Ascending aorta (tissue), 2 donors: ENCODE measurements around the gene RSRP1. TPM values are rescaled to one million over a fixed set of nuclear protein-coding genes. Genes with fewer than 3 reads are reported as not detected.
"Not testable (repeated sequence)": the region's sequence is repeated elsewhere in the genome, so short reads cannot be mapped to it uniquely, and the experiment has no call there.

ENCODE experiments used
- DNase-seq, 2 donors: peaks; one replicate each; pipeline ENCODE4 v3.0.0-alpha.2; 2019; ENCODE audit warnings: low spot score in 2 of 2
- H3K27ac ChIP-seq, 2 donors: fragments of 200-600 bp; sonication (generic); one replicate each; pipeline ENCODE4 v1.5.1; 2016 to 2017; ENCODE audit warnings: mild to moderate bottlenecking in 1 of 2
- H3K27me3 ChIP-seq: fragments of 200-600 bp; sonication (generic); one replicate; pipeline ENCODE4 v1.5.1; 2017
- H3K36me3 ChIP-seq, 2 donors: fragments of 200-600 bp; sonication (generic); one replicate each; pipeline ENCODE4 v1.5.1; 2016
- H3K4me1 ChIP-seq, 2 donors: fragments of 200-600 bp; sonication (generic); one replicate each; pipeline ENCODE4 v1.5.1; 2016 to 2017; ENCODE audit warnings: mild to moderate bottlenecking in 1 of 2
- H3K4me3 ChIP-seq, 2 donors: fragments of 200-600 bp; sonication (generic); one replicate each; pipeline ENCODE4 v1.5.1; 2016 to 2017; ENCODE audit warnings: mild to moderate bottlenecking in 1 of 2
- H3K9me3 ChIP-seq, 2 donors: fragments of 200-600 bp; sonication (generic); one replicate each; pipeline ENCODE4 v1.5.1; 2016
- intact Hi-C: fragments of 100-400 bp; cut with DNase I; formaldehyde crosslinking; loops from one replicate; pipeline ENCODE4 v1.15.1; 2023
- total RNA-seq: library from RNA; depleted of rRNA; stranded (reverse); fragments of >200 nt; gene quantifications from one replicate; pipeline ENCODE4 v1.1.0, GENCODE V29; 2016
- TF ChIP-seq, protein P1 (sequence below), 3 experiments: fragments of 200-600 bp in 2 of 3; fragments of 450-650 bp in 1 of 3; sonication (generic) in 2 of 3; IDR thresholded peaks; one replicate each; pipeline ENCODE4 v1.5.1; 2016 to 2019; ENCODE audit warnings: antibody characterized with exemption in 3 of 3, mild to moderate bottlenecking in 1 of 3, moderate library complexity in 1 of 3

The RSRP1 gene, protein sequence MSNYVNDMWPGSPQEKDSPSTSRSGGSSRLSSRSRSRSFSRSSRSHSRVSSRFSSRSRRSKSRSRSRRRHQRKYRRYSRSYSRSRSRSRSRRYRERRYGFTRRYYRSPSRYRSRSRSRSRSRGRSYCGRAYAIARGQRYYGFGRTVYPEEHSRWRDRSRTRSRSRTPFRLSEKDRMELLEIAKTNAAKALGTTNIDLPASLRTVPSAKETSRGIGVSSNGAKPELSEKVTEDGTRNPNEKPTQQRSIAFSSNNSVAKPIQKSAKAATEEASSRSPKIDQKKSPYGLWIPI
- 126 TPM for total RNA-seq

DNA sequence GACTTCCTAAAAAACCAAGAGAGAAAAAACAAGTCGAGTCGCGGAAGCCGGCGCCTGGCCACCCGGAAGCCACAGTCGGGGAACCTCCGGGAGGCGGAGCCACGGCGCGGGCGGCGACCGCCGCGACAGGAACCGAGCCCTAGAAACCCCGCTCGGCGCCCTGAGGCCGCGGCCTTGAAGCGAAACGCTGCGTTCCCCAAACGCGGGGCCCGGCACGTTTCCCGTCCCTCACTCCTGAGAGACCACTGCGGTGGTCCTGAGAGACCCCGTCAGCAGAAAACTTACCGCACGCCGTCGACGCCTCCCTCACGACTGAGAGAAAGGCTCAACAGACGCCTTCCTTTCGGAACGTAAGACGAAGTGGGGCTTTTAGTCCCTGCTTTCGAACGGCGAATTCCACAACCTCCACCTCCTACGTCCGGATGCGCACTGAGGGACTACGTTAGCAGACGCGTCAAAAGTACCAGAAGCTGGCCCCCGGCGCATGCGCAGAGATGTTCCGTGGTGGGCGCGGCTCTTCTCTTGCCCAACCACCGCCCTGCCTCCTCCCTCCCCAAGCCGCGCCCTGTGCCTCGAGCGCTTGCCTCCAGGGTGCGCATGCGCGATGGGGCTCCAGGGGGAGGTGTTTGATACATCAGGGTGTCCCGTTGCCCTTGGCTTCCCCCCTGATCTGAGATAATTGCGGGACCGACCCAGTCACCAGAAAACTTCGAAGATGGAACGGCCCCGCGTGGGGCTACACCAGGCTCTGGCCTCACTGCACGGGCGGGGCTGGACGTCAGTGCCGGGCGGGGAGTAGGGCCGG, at the start of gene RSRP1:
RSRP1 (minus strand) TSS at position 431 of the 805 bp plus-strand sequence. CDS start 491 bp downstream, outside the sequence.
- intact Hi-C loops: loop anchor here (1.0 to 10.0 kb wide), 7 partner anchors 8 to 495 kb away; partner anchors contain the start of genes LDLRAP1, MACO1, SYF2 and TMEM50A
- Histone ChIP-seq H3K27me3 (no peaks in the 10 kb centered on the region), H3K36me3 (peaks cover 28 to 29% of the 10 kb centered on the region in 2 donors), H3K4me3 (peak within 1 kb of the TSS; percentile 69 to 99), H3K4me1 (peaks cover 10 to 22% of the 10 kb centered on the region in 2 donors), H3K9me3 (no peaks in the 10 kb centered on the region), H3K27ac (peak within 1 kb of the TSS; percentile 96 to 100)
- DNase-seq: peak; percentile 97 to 100
- TF ChIP-seq, protein P1, sequence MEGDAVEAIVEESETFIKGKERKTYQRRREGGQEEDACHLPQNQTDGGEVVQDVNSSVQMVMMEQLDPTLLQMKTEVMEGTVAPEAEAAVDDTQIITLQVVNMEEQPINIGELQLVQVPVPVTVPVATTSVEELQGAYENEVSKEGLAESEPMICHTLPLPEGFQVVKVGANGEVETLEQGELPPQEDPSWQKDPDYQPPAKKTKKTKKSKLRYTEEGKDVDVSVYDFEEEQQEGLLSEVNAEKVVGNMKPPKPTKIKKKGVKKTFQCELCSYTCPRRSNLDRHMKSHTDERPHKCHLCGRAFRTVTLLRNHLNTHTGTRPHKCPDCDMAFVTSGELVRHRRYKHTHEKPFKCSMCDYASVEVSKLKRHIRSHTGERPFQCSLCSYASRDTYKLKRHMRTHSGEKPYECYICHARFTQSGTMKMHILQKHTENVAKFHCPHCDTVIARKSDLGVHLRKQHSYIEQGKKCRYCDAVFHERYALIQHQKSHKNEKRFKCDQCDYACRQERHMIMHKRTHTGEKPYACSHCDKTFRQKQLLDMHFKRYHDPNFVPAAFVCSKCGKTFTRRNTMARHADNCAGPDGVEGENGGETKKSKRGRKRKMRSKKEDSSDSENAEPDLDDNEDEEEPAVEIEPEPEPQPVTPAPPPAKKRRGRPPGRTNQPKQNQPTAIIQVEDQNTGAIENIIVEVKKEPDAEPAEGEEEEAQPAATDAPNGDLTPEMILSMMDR (IDR thresholded peaks at IDR 0.05): peak in 1 of 3 experiments; percentile 26

DNA sequence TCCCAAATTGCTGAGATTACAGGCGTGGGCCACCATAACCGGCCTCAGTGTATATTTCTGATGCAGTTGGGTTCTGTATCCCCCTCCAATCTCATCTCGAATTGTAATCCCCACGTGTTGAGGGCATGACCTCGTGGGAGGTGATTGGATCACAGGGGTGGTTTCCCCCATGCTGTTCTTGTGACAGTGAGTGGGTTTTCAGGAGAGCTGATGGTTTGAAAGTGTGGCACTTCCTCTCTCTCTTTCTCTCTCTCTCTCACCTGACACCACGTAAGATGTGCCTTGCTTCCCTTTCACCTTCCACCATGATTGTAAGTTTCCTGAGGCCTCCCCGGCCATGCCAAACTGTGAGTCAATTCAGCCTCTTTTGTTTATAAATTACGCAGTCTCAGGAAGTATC, 49.2 kb upstream of the RSRP1 start:
- H3K27me3 ChIP-seq, H3K27ac ChIP-seq, H3K9me3 ChIP-seq, H3K4me3 ChIP-seq, DNase-seq, H3K36me3 ChIP-seq, intact Hi-C loops, H3K4me1 ChIP-seq: not testable (repeated sequence)

GRCh38 chr1:25294889-25295826, 47.9 kb upstream of the RSRP1 start:
- H3K27ac ChIP-seq, H3K27me3 ChIP-seq, H3K36me3 ChIP-seq, H3K4me3 ChIP-seq, intact Hi-C loops, H3K9me3 ChIP-seq, DNase-seq, H3K4me1 ChIP-seq: not testable (repeated sequence)

- H3K4me1 ChIP-seq, H3K27ac ChIP-seq, H3K9me3 ChIP-seq, H3K27me3 ChIP-seq, H3K36me3 ChIP-seq, DNase-seq, H3K4me3 ChIP-seq, intact Hi-C loops: not testable (repeated sequence)
Observed at GRCh38 chr1:25293426-25293825, 46.2 kb upstream of the RSRP1 start.

GRCh38 chr1:25290043-25290442, 42.8 kb upstream of the RSRP1 start:
- TF ChIP-seq, protein P1 (IDR thresholded peaks at IDR 0.05): peak in 1 of 3 experiments; percentile 16
- H3K9me3 ChIP-seq, H3K36me3 ChIP-seq, H3K4me1 ChIP-seq, H3K27me3 ChIP-seq, H3K27ac ChIP-seq, intact Hi-C loops, H3K4me3 ChIP-seq, DNase-seq: not testable (repeated sequence)

DNA sequence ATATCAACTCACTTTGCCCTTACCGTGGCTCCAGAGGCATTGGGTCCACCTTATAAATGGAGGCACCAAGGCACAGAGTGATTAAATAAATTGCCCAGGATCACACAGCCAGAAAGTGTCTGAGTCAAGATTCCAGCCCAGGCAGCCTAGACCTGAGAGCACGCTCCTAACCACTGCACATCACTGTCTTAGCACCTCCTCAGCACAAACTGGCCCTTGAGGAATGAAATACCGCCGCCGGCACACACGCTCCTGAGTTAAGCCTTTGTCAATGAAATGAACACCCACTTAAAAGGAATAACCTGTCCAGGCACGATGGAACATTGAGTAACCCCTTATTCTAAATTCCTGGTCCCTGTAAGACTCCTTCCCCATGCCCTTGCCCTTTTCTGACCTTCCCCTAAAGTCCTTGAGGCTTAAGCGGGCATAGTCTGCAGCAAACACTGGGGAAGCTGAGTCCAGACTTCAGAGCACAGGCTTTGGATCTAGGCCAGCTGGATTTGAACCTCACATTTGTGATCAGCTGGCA, 41.4 kb upstream of the RSRP1 start:
- H3K36me3 ChIP-seq, H3K27me3 ChIP-seq, H3K9me3 ChIP-seq, DNase-seq, H3K4me1 ChIP-seq, H3K4me3 ChIP-seq, H3K27ac ChIP-seq: not testable (repeated sequence)
- intact Hi-C loops: loop anchor here (5.0 kb wide), 1 partner anchor 124 kb away; no protein-coding TSS in a partner anchor

- not testable (repeated sequence) for H3K27me3 ChIP-seq, H3K4me3 ChIP-seq, H3K9me3 ChIP-seq, H3K4me1 ChIP-seq, DNase-seq, H3K36me3 ChIP-seq, H3K27ac ChIP-seq
- intact Hi-C loops: loop anchor here (5.0 kb wide), 1 partner anchor 125 kb away; no protein-coding TSS in a partner anchor
Observed at GRCh38 chr1:25287164-25287563, 39.9 kb upstream of the RSRP1 start.

- H3K9me3 ChIP-seq, DNase-seq, H3K4me3 ChIP-seq, H3K27ac ChIP-seq, H3K36me3 ChIP-seq, H3K27me3 ChIP-seq, H3K4me1 ChIP-seq: not testable (repeated sequence)
- intact Hi-C loops: loop anchor here (5.0 kb wide), 1 partner anchor 126 kb away; no protein-coding TSS in a partner anchor
Observed at GRCh38 chr1:25285862-25286261, 38.6 kb upstream of the RSRP1 start.

DNA sequence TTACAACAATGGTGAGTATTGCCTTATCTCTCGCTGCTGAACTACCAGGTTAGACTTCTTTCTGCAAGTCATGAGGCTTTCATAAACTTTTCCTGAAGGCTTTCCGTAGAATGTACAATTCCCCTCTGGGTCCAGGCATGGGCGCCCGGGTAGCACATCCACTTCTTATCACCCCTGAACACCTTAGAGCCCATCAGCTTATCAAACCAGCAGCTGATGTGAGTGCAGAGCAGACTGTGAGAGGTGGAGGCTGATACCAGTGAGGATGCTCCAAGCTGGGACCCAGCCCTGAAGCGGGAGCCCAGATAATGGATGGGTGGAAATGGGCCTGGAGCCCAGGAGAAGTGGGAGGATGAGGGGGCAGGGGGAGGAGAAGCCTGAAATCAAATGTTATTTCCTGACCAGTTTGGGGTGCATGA, 32.4 kb upstream of the RSRP1 start:
- intact Hi-C loops, H3K4me3 ChIP-seq, H3K36me3 ChIP-seq, H3K9me3 ChIP-seq, DNase-seq, H3K27me3 ChIP-seq, H3K27ac ChIP-seq, H3K4me1 ChIP-seq: not testable (repeated sequence)

DNA sequence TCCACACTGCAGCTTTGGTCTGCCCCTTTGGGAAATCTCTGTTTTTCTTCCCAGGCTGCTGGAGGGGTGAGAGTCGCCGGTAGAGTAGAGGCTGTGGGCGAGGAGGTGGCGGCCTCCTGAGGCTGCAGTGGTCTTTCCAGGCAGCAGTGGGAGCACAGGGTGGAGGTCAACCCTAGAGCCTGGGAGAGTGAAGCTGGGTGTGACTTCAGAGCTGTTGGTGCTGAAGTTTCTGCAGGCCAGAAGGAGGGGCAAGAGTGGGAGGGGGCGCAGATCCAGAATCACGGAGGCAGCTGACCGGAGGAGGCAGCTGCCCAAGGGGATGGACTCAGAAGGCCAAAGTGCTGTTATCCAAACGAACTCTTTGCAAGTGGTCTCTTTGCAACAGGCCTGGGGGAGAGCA, 31.5 kb upstream of the RSRP1 start:
- intact Hi-C loops, DNase-seq, H3K4me1 ChIP-seq, H3K4me3 ChIP-seq, H3K36me3 ChIP-seq, H3K9me3 ChIP-seq, H3K27me3 ChIP-seq, H3K27ac ChIP-seq: not testable (repeated sequence)

DNA sequence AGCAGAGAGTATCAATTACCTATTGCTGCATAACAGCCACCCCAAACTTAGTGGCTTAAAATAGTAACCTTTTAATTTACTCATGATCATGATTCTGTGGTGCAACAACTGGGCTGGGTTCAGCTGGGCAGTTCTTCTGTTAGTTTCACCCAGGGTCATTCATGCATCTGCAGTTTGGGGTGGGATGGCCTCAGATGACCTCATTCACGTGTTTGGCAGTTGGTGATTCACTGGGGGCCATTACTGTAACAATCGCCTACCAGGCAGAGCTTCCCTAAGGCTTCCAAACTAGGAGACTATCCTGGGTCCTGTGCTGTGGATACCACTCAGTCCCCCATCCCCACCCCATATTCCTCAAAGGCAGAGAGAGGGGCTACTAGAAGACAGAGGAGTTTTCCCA, 31.1 kb upstream of the RSRP1 start:
- H3K9me3 ChIP-seq, H3K4me3 ChIP-seq, intact Hi-C loops, H3K4me1 ChIP-seq, H3K27ac ChIP-seq, DNase-seq, H3K27me3 ChIP-seq, H3K36me3 ChIP-seq: not testable (repeated sequence)
